ENCODE results near the gene RNF39. TPM values are rescaled to one million over a fixed set of nuclear protein-coding genes. Genes with fewer than 3 reads are reported as not detected.

Gene RNF39
- total and polyA plus RNA-seq, 10 of the 15 experiments (the other 5 are each of a cell fraction or from before 2014, with no cell fraction given) = 0.04 to 0.11 TPM; not detected in 8

- TF ChIP-seq, protein P1, sequence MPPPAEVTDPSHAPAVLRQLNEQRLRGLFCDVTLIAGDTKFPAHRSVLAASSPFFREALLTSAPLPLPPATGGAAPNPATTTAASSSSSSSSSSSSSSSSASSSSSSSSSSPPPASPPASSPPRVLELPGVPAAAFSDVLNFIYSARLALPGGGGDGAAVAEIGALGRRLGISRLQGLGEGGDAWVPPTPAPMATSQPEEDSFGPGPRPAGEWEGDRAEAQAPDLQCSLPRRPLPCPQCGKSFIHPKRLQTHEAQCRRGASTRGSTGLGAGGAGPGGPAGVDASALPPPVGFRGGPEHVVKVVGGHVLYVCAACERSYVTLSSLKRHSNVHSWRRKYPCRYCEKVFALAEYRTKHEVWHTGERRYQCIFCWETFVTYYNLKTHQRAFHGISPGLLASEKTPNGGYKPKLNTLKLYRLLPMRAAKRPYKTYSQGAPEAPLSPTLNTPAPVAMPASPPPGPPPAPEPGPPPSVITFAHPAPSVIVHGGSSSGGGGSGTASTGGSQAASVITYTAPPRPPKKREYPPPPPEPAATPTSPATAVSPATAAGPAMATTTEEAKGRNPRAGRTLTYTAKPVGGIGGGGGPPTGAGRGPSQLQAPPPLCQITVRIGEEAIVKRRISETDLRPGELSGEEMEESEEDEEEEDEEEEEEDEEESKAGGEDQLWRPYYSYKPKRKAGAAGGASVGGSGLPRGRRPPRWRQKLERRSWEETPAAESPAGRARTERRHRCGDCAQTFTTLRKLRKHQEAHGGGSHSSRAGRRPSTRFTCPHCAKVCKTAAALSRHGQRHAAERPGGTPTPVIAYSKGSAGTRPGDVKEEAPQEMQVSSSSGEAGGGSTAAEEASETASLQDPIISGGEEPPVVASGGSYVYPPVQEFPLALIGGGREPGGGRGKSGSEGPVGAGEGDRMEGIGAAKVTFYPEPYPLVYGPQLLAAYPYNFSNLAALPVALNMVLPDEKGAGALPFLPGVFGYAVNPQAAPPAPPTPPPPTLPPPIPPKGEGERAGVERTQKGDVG (CRISPR knock-in tag; IDR thresholded peaks at IDR 0.05) = no peak
- TF ChIP-seq TCF7 (IDR thresholded peaks at IDR 0.05; ENCODE audit: borderline replicate concordance) = no peak
- no peak for TF ChIP-seq IKZF1 (conservative IDR thresholded peaks at IDR 0.05)
Observed at GRCh38 chr6:30071081-30071818, 4.3 kb downstream of the RNF39 start (continued).

GRCh38 chr6:30067460-30068139 is 8.0 kb downstream of the RNF39 start:
- RAD21 ChIA-PET (ENCODE audit: unreplicated experiment) = interaction anchor here (1.3 to 3.2 kb wide), 3 partner anchors 29 to 63 kb away, joined by 3 to 18 read pairs (median 14); no protein-coding TSS in a partner anchor
- ATAC-seq (no peak), DNase-seq (ENCODE audit: low read depth, low spot score) (no peak), FAIRE-seq (no peak)
- H3K79me2 ChIP-seq (ENCODE audit: control insufficient read depth, insufficient read depth, low read length) = peaks cover 14% of the 10 kb centered on the region
- peak overlapping the region; percentile 84 for H3K4me3 ChIP-seq
- no peaks in the 10 kb centered on the region for H3K36me3 ChIP-seq (ENCODE audit: control insufficient read depth in 2 of 2, insufficient read depth in 2 of 2, low read length in 1 of 2)
- peak overlapping the region; percentile 68 for H3K4me2 ChIP-seq (ENCODE audit: control insufficient read depth, insufficient read depth)
- WGBS (ENCODE audit: insufficient coverage, insufficient replicate concordance, low lambda C conversion rate, missing lambda C conversion rate) = 0% methylated on average over 8 of the region's 8 CpGs
- H3K4me1 ChIP-seq (ENCODE audit: control insufficient read depth, insufficient read depth, low read length) = no peaks in the 10 kb centered on the region
- BruUV-seq (replicated peaks) = TSS peak; percentile 46
- intact Hi-C loops (cut with micrococcal nuclease; ENCODE audit: unreplicated experiment) (no loop called here), in situ Hi-C loops (cut with MboI) (no loop called here)
- peak overlapping the region; percentile 41 for H3K9ac ChIP-seq (ENCODE audit: control insufficient read depth, insufficient read depth, low read length)
- SMC1A ChIA-PET (ENCODE audit: uncharacterized antibody, unreplicated experiment) = interaction anchor here (1.1 to 2.4 kb wide), 5 partner anchors 29 to 100 kb away, joined by 3 to 15 read pairs (median 5); no protein-coding TSS in a partner anchor
- H2AFZ ChIP-seq (ENCODE audit: control insufficient read depth, low read depth, low read length) = peak overlapping the region; percentile 87
- H3K27me3 ChIP-seq (replicated peaks in 1 of 2; ENCODE audit: control insufficient read depth in 2 of 2, insufficient read depth in 2 of 2, low read length in 1 of 2) = peaks cover 0 to 3% of the 10 kb centered on the region in 2 experiments; a peak in 2 of 4 replicates
- CTCF ChIA-PET = interaction anchor here (0.9 to 3.2 kb wide), 2 partner anchors 34 to 36 kb away, joined by 4 to 19 read pairs; no protein-coding TSS in a partner anchor
- POLR2A ChIA-PET = interaction anchor here (0.8 to 1.6 kb wide), 2 partner anchors 10 to 34 kb away, joined by 3 read pairs; no protein-coding TSS in a partner anchor
- no peaks in the 10 kb centered on the region for H3K9me3 ChIP-seq (replicated peaks; ENCODE audit: control insufficient read depth, insufficient read depth, low read length)
- H4K20me1 ChIP-seq (ENCODE audit: control insufficient read depth, insufficient read depth) = no peaks in the 10 kb centered on the region
- H3K27ac ChIP-seq (ENCODE audit: control insufficient read depth, insufficient read depth) = peak overlapping the region; percentile 88
- TF ChIP-seq TAF1 (IDR thresholded peaks at IDR 0.05; ENCODE audit: borderline replicate concordance, low read depth, low read length) (no peak), ZNF24 (IDR thresholded peaks at IDR 0.05) (no peak), HDGF (IDR thresholded peaks at IDR 0.05) (peak; percentile 75), JUND (IDR thresholded peaks at IDR 0.05; ENCODE audit: low read depth, low read length) (no peak), BMI1 (IDR thresholded peaks at IDR 0.05; ENCODE audit: borderline replicate concordance) (peak; percentile 98), RUNX3 (IDR thresholded peaks at IDR 0.05; ENCODE audit: low read length) (no peak), ZNF217 (IDR thresholded peaks at IDR 0.05) (no peak), CTCF (IDR thresholded peaks at IDR 0.05 in 2 of 3, conservative IDR thresholded peaks at IDR 0.05 in 1 of 3; ENCODE audit: control insufficient read depth in 2 of 3, extremely low read depth in 1 of 3, insufficient read depth in 1 of 3, low read depth in 3 of 3, low read length in 3 of 3) (no peak), SMARCA5 (IDR thresholded peaks at IDR 0.05) (no peak), SPI1 (IDR thresholded peaks at IDR 0.05; ENCODE audit: borderline replicate concordance, insufficient read depth, low read depth, low read length) (no peak)
- TF ChIP-seq, protein P2, sequence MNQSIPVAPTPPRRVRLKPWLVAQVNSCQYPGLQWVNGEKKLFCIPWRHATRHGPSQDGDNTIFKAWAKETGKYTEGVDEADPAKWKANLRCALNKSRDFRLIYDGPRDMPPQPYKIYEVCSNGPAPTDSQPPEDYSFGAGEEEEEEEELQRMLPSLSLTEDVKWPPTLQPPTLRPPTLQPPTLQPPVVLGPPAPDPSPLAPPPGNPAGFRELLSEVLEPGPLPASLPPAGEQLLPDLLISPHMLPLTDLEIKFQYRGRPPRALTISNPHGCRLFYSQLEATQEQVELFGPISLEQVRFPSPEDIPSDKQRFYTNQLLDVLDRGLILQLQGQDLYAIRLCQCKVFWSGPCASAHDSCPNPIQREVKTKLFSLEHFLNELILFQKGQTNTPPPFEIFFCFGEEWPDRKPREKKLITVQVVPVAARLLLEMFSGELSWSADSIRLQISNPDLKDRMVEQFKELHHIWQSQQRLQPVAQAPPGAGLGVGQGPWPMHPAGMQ (IDR thresholded peaks at IDR 0.05; ENCODE audit: borderline replicate concordance) = peak; percentile 41; the same call in 1 of the 2 replicates
